DND-41 (cell line): Measurements from ENCODE around the gene GPRC5A.

Source experiments
- ATAC-seq: fragments of 200-7000 bp; cut with Tn5 transposase; 3 replicates; pipeline ENCODE4 v1.9.1; 2021; ENCODE audit warnings: low read depth; ENCODE audit not compliant: insufficient read depth
- DNase-seq: peaks from one replicate; pipeline ENCODE4 v3.0.0-alpha.2; 2020
- H2AFZ ChIP-seq: 2 replicates; pipeline ENCODE4 v1.6.0; 2012; ENCODE audit warnings: low read depth, low read length
- H3K27ac ChIP-seq: 2 replicates; pipeline ENCODE4 v1.5.1; 2012; ENCODE audit warnings: low read length, inconsistent platforms
- H3K27me3 ChIP-seq: fragments of 200-600 bp; sonication (generic); 2 replicates; pipeline ENCODE4 v1.6.0; 2012; ENCODE audit warnings: low read length, mild to moderate bottlenecking, inconsistent platforms; ENCODE audit not compliant: insufficient read depth, poor library complexity
- H3K36me3 ChIP-seq: 2 replicates; pipeline ENCODE4 v1.5.1; 2012; ENCODE audit warnings: low read length, inconsistent platforms; ENCODE audit not compliant: insufficient read depth
- H3K4me1 ChIP-seq: 2 replicates; pipeline ENCODE4 v1.5.1; 2012; ENCODE audit warnings: mild to moderate bottlenecking, low read length; ENCODE audit not compliant: insufficient read depth
- H3K4me2 ChIP-seq: 2 replicates; pipeline ENCODE4 v1.6.0; 2012; ENCODE audit warnings: mild to moderate bottlenecking, moderate library complexity, low read length, inconsistent platforms; ENCODE audit not compliant: insufficient read depth
- H3K4me3 ChIP-seq, 2 experiments: fragments of 200-600 bp in 1 of 2; shearing (Covaris generic) in 1 of 2; 2 replicates each; pipeline ENCODE4 v1.5.1; 2012 to 2016; ENCODE audit warnings: inconsistent platforms in 2 of 2, low read length in 2 of 2, mild to moderate bottlenecking in 2 of 2, low read depth in 1 of 2, moderate library complexity in 1 of 2
- H3K79me2 ChIP-seq: 2 replicates; pipeline ENCODE4 v1.6.0; 2012; ENCODE audit warnings: low read length, inconsistent platforms; ENCODE audit not compliant: insufficient read depth
- H3K9ac ChIP-seq: 2 replicates; pipeline ENCODE4 v1.6.0; 2012; ENCODE audit warnings: low read depth, mild to moderate bottlenecking, inconsistent platforms, low read length, moderate library complexity
- H3K9me3 ChIP-seq: 2 replicates; pipeline ENCODE4 v1.5.1; 2012; ENCODE audit warnings: low read length, moderate library complexity, mild to moderate bottlenecking, inconsistent platforms; ENCODE audit not compliant: insufficient read depth, severe bottlenecking
- H4K20me1 ChIP-seq: 2 replicates; pipeline ENCODE4 v1.6.0; 2012; ENCODE audit warnings: low read length; ENCODE audit not compliant: insufficient read depth
- CTCF ChIP-seq: IDR thresholded peaks from 2 replicates; pipeline ENCODE4 v1.5.1; 2012; ENCODE audit warnings: borderline replicate concordance, low read length, moderate library complexity, mild to moderate bottlenecking; ENCODE audit not compliant: poor library complexity, severe bottlenecking; ENCODE audit errors: extremely low read depth
- EZH2 ChIP-seq: IDR thresholded peaks from 3 replicates; pipeline ENCODE4 v1.6.1; 2012; ENCODE audit warnings: borderline replicate concordance, low read depth, mild to moderate bottlenecking, moderate library complexity, low read length, inconsistent platforms; ENCODE audit not compliant: severe bottlenecking

Gene GPRC5A

DNA sequence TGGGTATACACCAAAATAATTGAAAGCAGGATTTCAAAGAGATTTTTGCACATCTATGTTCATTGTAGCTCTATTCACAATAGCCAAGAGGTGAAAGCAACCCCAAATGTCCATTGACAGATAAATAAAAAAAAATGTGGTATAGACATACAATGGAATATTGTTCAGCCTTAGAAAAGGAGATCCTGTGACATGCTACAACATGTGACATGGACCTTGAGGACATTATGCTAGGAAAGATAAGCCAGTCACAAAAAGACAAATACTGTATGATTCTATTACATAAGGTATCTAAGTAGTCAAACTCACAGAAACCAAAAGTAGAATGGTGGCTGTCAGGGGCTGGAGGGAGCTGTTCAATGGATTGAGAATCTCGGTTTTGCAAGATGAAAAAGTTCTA, 48.5 kb downstream of the GPRC5A start:
- Histone ChIP-seq H3K4me1 (no peaks in the 10 kb centered on the region), H2AFZ (no peak overlapping the region), H3K79me2 (no peaks in the 10 kb centered on the region), H3K27me3 (peaks cover 6% of the 10 kb centered on the region), H3K9ac (no peak overlapping the region), H3K4me3 (no peak overlapping the region), H3K9me3 (no peaks in the 10 kb centered on the region), H3K27ac (no peak overlapping the region), H4K20me1 (no peaks in the 10 kb centered on the region), H3K4me2 (no peak overlapping the region), H3K36me3 (no peaks in the 10 kb centered on the region)
- TF ChIP-seq CTCF = no peak
- no peak for TF ChIP-seq EZH2
- DNase-seq (no peak), ATAC-seq (no peak)

DNA sequence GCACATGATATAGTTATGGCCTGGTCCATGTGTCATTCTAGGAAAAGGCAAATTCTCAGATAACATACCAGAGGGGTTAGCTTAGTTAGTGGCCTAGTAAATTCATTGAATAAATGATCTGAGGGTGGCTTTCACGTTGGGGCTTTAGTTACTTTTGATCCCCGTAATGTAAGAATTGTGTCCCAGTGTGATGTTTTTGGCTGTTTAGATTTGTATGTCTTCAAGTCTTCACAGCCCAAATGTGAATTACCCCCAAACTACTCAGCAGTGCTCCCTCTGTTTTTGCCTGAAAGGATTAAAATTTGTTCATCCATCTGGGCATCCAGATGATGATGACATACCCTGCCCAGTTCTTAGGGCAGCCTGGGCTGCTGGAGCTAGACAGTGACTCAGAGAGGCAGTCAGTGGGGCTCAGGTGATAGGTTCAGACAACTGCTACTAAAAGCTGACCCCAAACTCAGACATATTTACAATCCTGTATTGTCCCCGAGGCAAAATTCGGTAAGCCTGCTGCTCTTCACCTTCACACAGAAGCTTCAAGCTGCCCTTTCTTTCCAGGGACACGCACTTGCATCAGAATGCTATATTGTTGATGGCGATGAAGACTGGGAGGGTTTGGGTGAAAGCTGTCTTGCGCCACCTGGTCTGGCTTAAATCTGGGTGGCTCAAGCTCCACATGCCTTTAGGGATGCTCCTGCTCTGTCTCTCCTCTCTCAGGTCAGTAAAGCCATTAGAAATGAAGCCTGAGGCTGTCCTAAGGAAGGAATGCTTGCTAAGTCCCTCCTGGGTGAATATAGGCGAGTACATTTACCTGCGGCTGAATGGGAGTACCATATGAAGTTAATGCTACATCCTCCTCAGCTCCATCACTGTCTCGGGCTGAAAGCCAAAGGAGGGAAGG, 50.3 kb downstream of the GPRC5A start:
- DNase-seq = no peak
- no peak for ATAC-seq
- Histone ChIP-seq H2AFZ (no peak overlapping the region), H3K36me3 (no peaks in the 10 kb centered on the region), H3K9me3 (no peaks in the 10 kb centered on the region), H3K9ac (no peak overlapping the region), H3K27ac (no peak overlapping the region), H3K79me2 (no peaks in the 10 kb centered on the region), H3K4me1 (no peaks in the 10 kb centered on the region), H3K4me3 (no peak overlapping the region), H4K20me1 (no peaks in the 10 kb centered on the region), H3K4me2 (no peak overlapping the region), H3K27me3 (peaks cover 6% of the 10 kb centered on the region)
- TF ChIP-seq CTCF = no peak
- no peak for TF ChIP-seq EZH2

DNA sequence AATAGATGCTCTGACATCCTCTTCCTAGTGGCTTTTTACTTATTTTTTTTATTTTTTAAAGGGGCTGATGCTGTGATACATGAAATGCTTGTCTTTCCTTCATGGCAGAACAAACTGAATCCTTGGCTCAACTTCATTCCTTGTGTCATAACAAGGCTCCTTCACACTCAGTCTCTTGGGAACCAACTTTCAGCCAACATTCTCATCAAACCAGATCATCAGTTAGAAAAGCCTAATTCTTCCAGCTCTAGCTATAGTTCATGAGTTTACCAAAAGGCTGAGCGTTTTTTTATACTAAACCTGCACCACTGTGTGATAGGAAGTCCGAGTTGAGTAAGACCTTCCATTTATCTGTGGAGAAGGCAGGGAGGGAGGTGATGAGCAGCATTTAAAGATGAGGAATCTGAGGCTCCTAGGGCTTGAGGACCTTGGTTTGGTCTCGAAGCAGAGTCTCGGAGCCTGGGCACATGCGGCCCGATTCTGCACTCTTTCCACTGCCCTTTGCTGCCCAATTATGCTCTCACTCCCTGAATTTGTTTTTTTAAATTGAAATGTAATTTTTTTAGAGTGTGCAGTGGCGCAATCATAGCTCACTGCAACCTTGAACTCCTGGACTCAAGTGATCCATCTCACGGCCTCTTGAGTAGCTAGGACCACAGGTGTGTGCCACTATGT, 52.4 kb downstream of the GPRC5A start:
- no peaks in the 10 kb centered on the region for H4K20me1 ChIP-seq
- TF ChIP-seq EZH2 (no peak), CTCF (no peak)
- no peak overlapping the region for H3K9ac ChIP-seq
- H2AFZ ChIP-seq = no peak overlapping the region
- no peak for ATAC-seq
- peaks cover 6% of the 10 kb centered on the region for H3K27me3 ChIP-seq
- no peaks in the 10 kb centered on the region for H3K9me3 ChIP-seq
- no peak for DNase-seq
- no peaks in the 10 kb centered on the region for H3K79me2 ChIP-seq
- no peak overlapping the region for H3K4me2 ChIP-seq
- no peak overlapping the region for H3K27ac ChIP-seq
- H3K4me1 ChIP-seq = no peaks in the 10 kb centered on the region
- no peak overlapping the region for H3K4me3 ChIP-seq
- no peaks in the 10 kb centered on the region for H3K36me3 ChIP-seq
